ENCODE data around the gene RAB9A.
"Not testable (repeated sequence)": the region's sequence is repeated elsewhere in the genome, so short reads cannot be mapped to it uniquely, and the experiment has no call there.

RAB9A gene

GRCh38 chrX:13688958-13689740, at the start of gene RAB9A:
TSS of gene RAB9A (plus strand) at chrX:13689128. CDS start at chrX:13708747, 19,619 bp downstream.
- TF ChIP-seq CTCF (IDR thresholded peaks at IDR 0.05; ENCODE audit: low read depth, low read length, missing control alignments) = no peak
- H3K27ac ChIP-seq = peak within 1 kb of the TSS; percentile 95
- DNase-seq = peak; percentile 57
- no peaks in the 10 kb centered on the region for H3K36me3 ChIP-seq (replicated peaks)
- H3K27me3 ChIP-seq (replicated peaks) = peaks cover 3% of the 10 kb centered on the region
- in situ Hi-C loops (cut with HindIII; ENCODE audit: low pct_ligation_motif_present, low sequenced_read_pairs) = no loop called here
- peak within 1 kb of the TSS; percentile 79 for H3K4me3 ChIP-seq (ENCODE audit: low read depth, low read length)

GRCh38 chrX:13641684-13642083, 47.2 kb upstream of the RAB9A start:
- DNase-seq; H3K27ac ChIP-seq; H3K27me3 ChIP-seq (replicated peaks); H3K36me3 ChIP-seq (replicated peaks); in situ Hi-C loops (cut with HindIII; ENCODE audit: low pct_ligation_motif_present, low sequenced_read_pairs); H3K4me3 ChIP-seq (ENCODE audit: low read depth, low read length): not testable (repeated sequence)

- DNase-seq = no peak
- Histone ChIP-seq H3K36me3 (replicated peaks) (no peaks in the 10 kb centered on the region), H3K27ac (no peak overlapping the region), H3K27me3 (replicated peaks) (no peaks in the 10 kb centered on the region), H3K4me3 (ENCODE audit: low read depth, low read length) (no peak overlapping the region)
- no peak for TF ChIP-seq CTCF (IDR thresholded peaks at IDR 0.05; ENCODE audit: low read depth, low read length, missing control alignments)
- in situ Hi-C loops (cut with HindIII; ENCODE audit: low pct_ligation_motif_present, low sequenced_read_pairs) = no loop called here
Observed at GRCh38 chrX:13645464-13646153, 43.3 kb upstream of the RAB9A start.

- DNase-seq = peak; percentile 72
- no peaks in the 10 kb centered on the region for H3K27me3 ChIP-seq (replicated peaks)
- no peaks in the 10 kb centered on the region for H3K36me3 ChIP-seq (replicated peaks)
- H3K4me3 ChIP-seq (ENCODE audit: low read depth, low read length) = no peak overlapping the region
- no peak overlapping the region for H3K27ac ChIP-seq
- TF ChIP-seq CTCF (IDR thresholded peaks at IDR 0.05; ENCODE audit: low read depth, low read length, missing control alignments) = peak; percentile 86
- in situ Hi-C loops (cut with HindIII; ENCODE audit: low pct_ligation_motif_present, low sequenced_read_pairs) = no loop called here
Observed at GRCh38 chrX:13646154-13646549, 42.8 kb upstream of the RAB9A start.

GRCh38 chrX:13647709-13648212, 41.2 kb upstream of the RAB9A start:
- H3K4me3 ChIP-seq (ENCODE audit: low read depth, low read length) = no peak overlapping the region
- TF ChIP-seq CTCF (IDR thresholded peaks at IDR 0.05; ENCODE audit: low read depth, low read length, missing control alignments) = no peak
- in situ Hi-C loops (cut with HindIII; ENCODE audit: low pct_ligation_motif_present, low sequenced_read_pairs) = no loop called here
- DNase-seq = peak; percentile 83
- H3K36me3 ChIP-seq (replicated peaks) = no peaks in the 10 kb centered on the region
- peak overlapping the region; percentile 46 for H3K27ac ChIP-seq
- no peaks in the 10 kb centered on the region for H3K27me3 ChIP-seq (replicated peaks)

GRCh38 chrX:13648336-13648735, 40.6 kb upstream of the RAB9A start:
- H3K27ac ChIP-seq; DNase-seq; H3K4me3 ChIP-seq (ENCODE audit: low read depth, low read length); H3K27me3 ChIP-seq (replicated peaks); in situ Hi-C loops (cut with HindIII; ENCODE audit: low pct_ligation_motif_present, low sequenced_read_pairs); H3K36me3 ChIP-seq (replicated peaks): not testable (repeated sequence)

Data from brain microvascular endothelial cell (primary cell).